ENCODE data around the gene RBFOX1. TPM values are rescaled to one million over a fixed set of nuclear protein-coding genes. Genes with fewer than 3 reads are reported as not detected.

Gene RBFOX1
- total RNA-seq, 1 donor from 2014 or later = not detected

DNA sequence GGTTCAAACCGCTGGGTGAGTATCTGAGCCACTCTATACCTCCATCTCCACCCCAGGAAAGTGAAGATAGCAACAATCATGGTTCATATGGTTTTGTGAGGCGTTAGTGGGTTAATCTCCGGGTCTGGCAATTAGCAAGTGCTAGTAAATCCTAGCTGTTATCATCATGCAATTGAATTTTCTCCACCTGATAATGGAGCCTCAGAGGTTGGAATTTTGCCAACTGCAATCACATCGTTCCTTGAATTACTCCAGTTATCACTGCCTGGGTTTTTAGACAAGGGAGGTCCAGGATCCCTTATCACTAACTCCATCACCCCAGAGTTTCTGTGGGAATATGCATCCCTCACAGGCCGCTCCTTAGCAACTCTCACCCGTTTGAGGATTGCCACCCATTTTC is 311.5 kb downstream of the RBFOX1 start:
- H3K27me3 Mint-ChIP-seq (ENCODE audit: low read depth) = no peaks in the 10 kb centered on the region
- H3K36me3 Mint-ChIP-seq (ENCODE audit: low read depth) = no peaks in the 10 kb centered on the region
- H3K4me3 Mint-ChIP-seq (ENCODE audit: unreplicated experiment) = no peak overlapping the region
- H3K27ac Mint-ChIP-seq (ENCODE audit: unreplicated experiment) = no peak overlapping the region
- no peaks in the 10 kb centered on the region for H3K4me1 Mint-ChIP-seq (ENCODE audit: low read depth)
- no peak for DNase-seq (ENCODE audit: low spot score)
- peaks cover 23% of the 10 kb centered on the region for H3K9me3 Mint-ChIP-seq (ENCODE audit: low read depth)
- TF ChIP-seq, protein P1, sequence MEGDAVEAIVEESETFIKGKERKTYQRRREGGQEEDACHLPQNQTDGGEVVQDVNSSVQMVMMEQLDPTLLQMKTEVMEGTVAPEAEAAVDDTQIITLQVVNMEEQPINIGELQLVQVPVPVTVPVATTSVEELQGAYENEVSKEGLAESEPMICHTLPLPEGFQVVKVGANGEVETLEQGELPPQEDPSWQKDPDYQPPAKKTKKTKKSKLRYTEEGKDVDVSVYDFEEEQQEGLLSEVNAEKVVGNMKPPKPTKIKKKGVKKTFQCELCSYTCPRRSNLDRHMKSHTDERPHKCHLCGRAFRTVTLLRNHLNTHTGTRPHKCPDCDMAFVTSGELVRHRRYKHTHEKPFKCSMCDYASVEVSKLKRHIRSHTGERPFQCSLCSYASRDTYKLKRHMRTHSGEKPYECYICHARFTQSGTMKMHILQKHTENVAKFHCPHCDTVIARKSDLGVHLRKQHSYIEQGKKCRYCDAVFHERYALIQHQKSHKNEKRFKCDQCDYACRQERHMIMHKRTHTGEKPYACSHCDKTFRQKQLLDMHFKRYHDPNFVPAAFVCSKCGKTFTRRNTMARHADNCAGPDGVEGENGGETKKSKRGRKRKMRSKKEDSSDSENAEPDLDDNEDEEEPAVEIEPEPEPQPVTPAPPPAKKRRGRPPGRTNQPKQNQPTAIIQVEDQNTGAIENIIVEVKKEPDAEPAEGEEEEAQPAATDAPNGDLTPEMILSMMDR (IDR thresholded peaks at IDR 0.05) = no peak

DNA sequence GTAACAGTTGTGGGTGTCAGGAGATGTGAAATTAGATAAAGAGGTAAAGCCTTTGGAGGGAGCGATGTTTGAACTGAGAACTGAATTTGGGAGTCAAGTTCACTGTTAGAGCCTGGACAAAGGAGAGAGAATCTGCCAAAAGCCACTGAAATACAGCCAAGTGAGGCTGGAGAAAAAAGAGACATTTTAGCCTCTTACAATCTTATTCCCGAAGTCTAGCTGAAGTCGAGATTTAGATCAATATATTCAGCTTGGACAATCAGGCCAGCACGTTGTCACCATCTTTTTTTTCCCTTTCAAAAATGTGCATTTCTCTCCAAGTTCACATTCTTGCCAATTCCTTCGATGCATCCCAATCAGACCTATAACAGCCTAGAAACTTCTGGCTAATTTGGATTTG is 312.2 kb downstream of the RBFOX1 start:
- Mint-ChIP-seq H3K4me3 (ENCODE audit: unreplicated experiment) (no peak overlapping the region), H3K27ac (ENCODE audit: unreplicated experiment) (no peak overlapping the region), H3K36me3 (ENCODE audit: low read depth) (no peaks in the 10 kb centered on the region), H3K27me3 (ENCODE audit: low read depth) (no peaks in the 10 kb centered on the region), H3K9me3 (ENCODE audit: low read depth) (peaks cover 24% of the 10 kb centered on the region), H3K4me1 (ENCODE audit: low read depth) (no peaks in the 10 kb centered on the region)
- DNase-seq (ENCODE audit: low spot score) = no peak
- TF ChIP-seq, protein P1 (IDR thresholded peaks at IDR 0.05) = no peak

DNA sequence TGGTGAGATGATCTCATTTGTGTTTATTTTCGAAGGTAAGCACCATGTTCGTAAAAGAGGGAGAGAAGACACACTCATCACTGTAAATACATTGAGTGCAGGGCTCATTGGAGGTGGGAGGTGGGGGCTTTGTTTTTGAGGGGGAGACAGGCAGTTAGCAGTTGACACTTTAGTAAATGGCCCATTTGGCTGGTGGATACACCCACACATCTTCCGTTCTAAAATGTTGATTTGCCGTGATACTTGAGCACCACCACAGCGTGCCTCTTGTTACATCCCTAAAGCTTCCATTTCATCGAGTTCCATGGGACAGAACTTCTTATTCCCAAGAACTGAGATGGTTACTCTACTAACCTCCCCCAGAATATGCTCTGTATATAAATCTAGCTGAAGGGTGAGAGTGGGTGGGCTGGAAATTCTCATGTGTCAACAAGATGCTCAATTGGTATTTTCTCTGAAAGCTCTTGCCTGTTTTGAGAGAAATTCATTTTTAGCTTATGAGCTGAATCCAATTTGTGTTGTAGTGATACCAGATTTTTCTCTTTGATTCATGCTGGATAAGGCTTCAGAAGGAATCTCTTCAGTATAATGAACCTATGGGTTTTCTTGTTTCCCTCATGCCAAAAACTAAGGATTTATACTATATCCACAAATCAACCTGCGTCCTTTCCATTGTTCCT is 314.3 kb downstream of the RBFOX1 start:
- Mint-ChIP-seq H3K27ac (ENCODE audit: unreplicated experiment) (no peak overlapping the region), H3K36me3 (ENCODE audit: low read depth) (no peaks in the 10 kb centered on the region), H3K9me3 (ENCODE audit: low read depth) (peaks cover 30% of the 10 kb centered on the region), H3K4me1 (ENCODE audit: low read depth) (no peaks in the 10 kb centered on the region), H3K4me3 (ENCODE audit: unreplicated experiment) (no peak overlapping the region), H3K27me3 (ENCODE audit: low read depth) (no peaks in the 10 kb centered on the region)
- TF ChIP-seq, protein P1 (IDR thresholded peaks at IDR 0.05) = no peak
- DNase-seq (ENCODE audit: low spot score) = no peak

DNA sequence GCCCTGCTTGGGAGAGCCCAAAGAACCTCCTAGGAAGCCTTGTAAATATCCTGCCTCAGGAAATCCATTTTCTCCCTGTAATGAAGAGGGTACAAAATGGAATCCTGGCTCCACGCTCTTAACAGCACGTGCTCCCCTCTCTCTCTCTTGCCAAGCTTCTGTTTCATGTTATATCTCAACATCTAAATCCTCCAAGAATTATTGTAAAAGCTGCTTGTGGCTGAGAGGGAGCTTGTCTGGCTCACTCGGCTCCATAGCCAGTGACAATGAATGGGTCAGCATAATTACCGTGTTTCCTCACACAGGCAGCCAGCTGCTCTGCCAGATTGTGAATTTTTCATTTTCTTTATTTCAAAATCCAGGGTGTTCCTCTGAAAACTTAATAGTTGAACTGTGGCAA is 317.8 kb downstream of the RBFOX1 start:
- Mint-ChIP-seq H3K36me3 (ENCODE audit: low read depth) (no peaks in the 10 kb centered on the region), H3K4me3 (ENCODE audit: unreplicated experiment) (no peak overlapping the region), H3K27ac (ENCODE audit: unreplicated experiment) (no peak overlapping the region), H3K27me3 (ENCODE audit: low read depth) (no peaks in the 10 kb centered on the region), H3K4me1 (ENCODE audit: low read depth) (no peaks in the 10 kb centered on the region), H3K9me3 (ENCODE audit: low read depth) (peaks cover 20% of the 10 kb centered on the region)
- TF ChIP-seq, protein P1 (IDR thresholded peaks at IDR 0.05) = no peak
- no peak for DNase-seq (ENCODE audit: low spot score)

DNA sequence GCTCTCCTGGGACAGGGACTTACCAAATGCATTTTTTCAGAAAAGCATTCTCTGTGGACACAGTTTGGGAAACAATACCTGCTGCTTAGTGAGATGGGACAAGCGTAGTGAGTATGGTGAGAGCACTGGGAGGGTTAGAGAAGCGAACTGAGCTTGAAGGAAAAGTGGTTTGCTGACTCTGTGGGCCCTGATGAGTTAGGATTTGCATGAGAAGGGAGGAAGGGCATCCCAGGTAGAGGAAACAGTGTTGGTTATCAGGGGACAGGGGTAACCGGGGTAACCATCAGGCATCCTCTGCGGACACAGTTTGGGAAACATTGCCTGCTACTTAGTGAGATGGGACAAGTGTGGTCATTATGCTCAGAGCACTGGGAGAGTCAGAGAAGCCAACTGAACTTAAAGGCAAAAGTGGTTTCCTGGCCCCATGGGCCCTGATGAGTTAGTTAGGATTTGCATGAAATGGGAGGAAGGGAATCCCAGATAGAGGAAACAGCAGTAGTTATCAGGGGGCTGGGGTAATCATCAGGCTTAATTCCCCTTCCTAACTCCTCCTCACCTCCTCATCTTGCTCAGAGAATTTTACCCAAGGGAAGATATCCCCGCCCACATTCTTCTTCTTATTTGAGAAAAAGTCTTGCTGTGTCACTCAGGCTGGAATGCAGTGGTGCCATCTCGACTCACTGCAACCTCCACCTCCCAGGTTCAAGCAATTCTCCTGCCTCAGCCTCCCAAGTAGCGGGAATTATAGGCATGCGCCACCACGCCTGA is 319.3 kb downstream of the RBFOX1 start:
- no peak for DNase-seq (ENCODE audit: low spot score)
- H3K27me3 Mint-ChIP-seq (ENCODE audit: low read depth) = no peaks in the 10 kb centered on the region
- H3K4me1 Mint-ChIP-seq (ENCODE audit: low read depth) = no peaks in the 10 kb centered on the region
- H3K27ac Mint-ChIP-seq (ENCODE audit: unreplicated experiment) = no peak overlapping the region
- peaks cover 28% of the 10 kb centered on the region for H3K9me3 Mint-ChIP-seq (ENCODE audit: low read depth)
- H3K4me3 Mint-ChIP-seq (ENCODE audit: unreplicated experiment) = no peak overlapping the region
- no peaks in the 10 kb centered on the region for H3K36me3 Mint-ChIP-seq (ENCODE audit: low read depth)
- TF ChIP-seq, protein P1 (IDR thresholded peaks at IDR 0.05) = no peak

Measured in chondrocyte (in vitro differentiated cells).